Mesenchymal stem cell (in vitro differentiated cells and primary cell): ENCODE measurements around the gene PTPN2.

Source experiments
- DNase-seq: peaks from one replicate; pipeline ENCODE4 v3.0.0-alpha.2; 2013
- H2AFZ ChIP-seq: one replicate; pipeline ENCODE4 v1.6.1; 2013; ENCODE audit warnings: low read depth, mild to moderate bottlenecking, control low read depth, inconsistent platforms, low read length, moderate library complexity
- H2AK5ac ChIP-seq: 2 replicates; pipeline ENCODE4 v1.6.1; 2013; ENCODE audit warnings: low read length, moderate library complexity, mild to moderate bottlenecking, inconsistent platforms; ENCODE audit not compliant: severe bottlenecking
- H2BK120ac ChIP-seq: one replicate; pipeline ENCODE4 v1.6.1; 2013; ENCODE audit warnings: low read depth, mild to moderate bottlenecking, inconsistent platforms, low read length, moderate library complexity
- H2BK12ac ChIP-seq, 2 experiments: one replicate each; pipeline ENCODE4 v1.6.1; 2013; ENCODE audit warnings: inconsistent platforms in 2 of 2, low read length in 2 of 2, mild to moderate bottlenecking in 2 of 2, moderate library complexity in 2 of 2, control low read depth in 1 of 2
- H2BK15ac ChIP-seq: one replicate; pipeline ENCODE4 v1.6.1; 2013; ENCODE audit warnings: mild to moderate bottlenecking, low read depth, inconsistent platforms; ENCODE audit not compliant: poor library complexity, severe bottlenecking
- H2BK5ac ChIP-seq: 2 replicates; pipeline ENCODE4 v1.6.1; 2013; ENCODE audit warnings: low read depth, mild to moderate bottlenecking, low read length, control low read depth, inconsistent platforms; ENCODE audit not compliant: poor library complexity, severe bottlenecking
- H3K14ac ChIP-seq, 2 experiments: one replicate each; pipeline ENCODE4 v1.6.1; 2013; ENCODE audit warnings: inconsistent platforms in 2 of 2, low read length in 2 of 2, control low read depth in 1 of 2, mild to moderate bottlenecking in 1 of 2, moderate library complexity in 1 of 2
- H3K18ac ChIP-seq, 2 experiments: one replicate each; pipeline ENCODE4 v1.6.1; 2013; ENCODE audit warnings: inconsistent platforms in 2 of 2, low read length in 2 of 2, control low read depth in 1 of 2, low read depth in 1 of 2, mild to moderate bottlenecking in 1 of 2
- H3K23ac ChIP-seq, 2 experiments: one replicate each; pipeline ENCODE4 v1.6.1; 2013; ENCODE audit warnings: inconsistent platforms in 2 of 2, low read length in 2 of 2, mild to moderate bottlenecking in 2 of 2, moderate library complexity in 2 of 2, control low read depth in 1 of 2
- H3K27ac ChIP-seq: 2 replicates; pipeline ENCODE4 v1.5.1; 2013; ENCODE audit warnings: mild to moderate bottlenecking, moderate library complexity, low read length, control low read depth, inconsistent platforms; ENCODE audit not compliant: poor library complexity, severe bottlenecking
- H3K27me3 ChIP-seq, 2 experiments: 2 replicates each; pipeline versions ENCODE4 v1.6.1 to v1.7.0; 2013; ENCODE audit warnings: low read length in 2 of 2, mild to moderate bottlenecking in 2 of 2, moderate library complexity in 2 of 2, control low read depth in 1 of 2, inconsistent platforms in 1 of 2; ENCODE audit not compliant: control insufficient read depth in 1 of 2, insufficient read depth in 1 of 2
- H3K36me3 ChIP-seq, 2 experiments: 2 replicates each; pipeline versions ENCODE4 v1.6.1 to v1.7.0; 2013; ENCODE audit warnings: low read length in 2 of 2, control low read depth in 1 of 2, inconsistent platforms in 1 of 2, low read depth in 1 of 2, mild to moderate bottlenecking in 1 of 2; ENCODE audit not compliant: insufficient read depth in 2 of 2, control insufficient read depth in 1 of 2
- H3K4ac ChIP-seq, 2 experiments: one replicate each; pipeline ENCODE4 v1.6.1; 2013; ENCODE audit warnings: inconsistent platforms in 2 of 2, low read length in 2 of 2, mild to moderate bottlenecking in 2 of 2, moderate library complexity in 2 of 2, control low read depth in 1 of 2, low read depth in 1 of 2
- H3K4me1 ChIP-seq: 2 replicates; pipeline ENCODE4 v1.6.1; 2013; ENCODE audit warnings: low read depth, low read length, control low read depth; ENCODE audit not compliant: control insufficient read depth, insufficient read depth
- H3K4me2 ChIP-seq: 2 replicates; pipeline ENCODE4 v1.6.1; 2013; ENCODE audit warnings: low read length, mild to moderate bottlenecking, inconsistent platforms; ENCODE audit not compliant: poor library complexity, severe bottlenecking
- H3K4me3 ChIP-seq, 2 experiments: 2 replicates each; pipeline versions ENCODE4 v1.5.1 to v1.7.0; 2013; ENCODE audit warnings: low read length in 2 of 2, mild to moderate bottlenecking in 2 of 2, control low read depth in 1 of 2, low read depth in 1 of 2; ENCODE audit not compliant: insufficient read depth in 1 of 2
- H3K79me1 ChIP-seq: replicated peaks from 2 replicates; pipeline ENCODE4 v1.6.1; 2013; ENCODE audit warnings: mild to moderate bottlenecking, control low read depth, low read length, inconsistent platforms; ENCODE audit not compliant: poor library complexity, severe bottlenecking
- H3K9ac ChIP-seq: 2 replicates; pipeline ENCODE4 v1.7.0; 2013; ENCODE audit warnings: mild to moderate bottlenecking, low read length, moderate library complexity
- H3K9me3 ChIP-seq: 2 replicates; pipeline ENCODE4 v1.7.0; 2013; ENCODE audit warnings: mild to moderate bottlenecking, low read length; ENCODE audit not compliant: control insufficient read depth
- H4K8ac ChIP-seq: one replicate; pipeline ENCODE4 v1.6.1; 2013; ENCODE audit warnings: inconsistent platforms, mild to moderate bottlenecking, low read length, moderate library complexity
- H4K91ac ChIP-seq: one replicate; pipeline ENCODE4 v1.6.1; 2013; ENCODE audit warnings: mild to moderate bottlenecking, low read length, inconsistent platforms
- WGBS: methylation state at CpG from one replicate; pipeline ENCODE4 v1.1.7; 2013; ENCODE audit warnings: mixed read lengths; 5-methylcytosine and 5-hydroxymethylcytosine counted together

PTPN2 gene

GRCh38 chr18:12929477-12930083 is 45.5 kb upstream of the PTPN2 start:
- Histone ChIP-seq H3K4me2 (no peak overlapping the region), H4K8ac (no peak overlapping the region), H2AK5ac (no peak overlapping the region), H2AFZ (no peak overlapping the region), H3K4me1 (peaks cover 5% of the 10 kb centered on the region), H3K9me3 (no peaks in the 10 kb centered on the region), H3K9ac (no peak overlapping the region), H2BK5ac (no peak overlapping the region), H2BK15ac (no peak overlapping the region), H3K79me1 (no peaks in the 10 kb centered on the region), H4K91ac (no peak overlapping the region), H2BK120ac (no peak overlapping the region), H3K36me3 (no peaks in the 10 kb centered on the region), H2BK12ac (no peak overlapping the region), H3K18ac (no peak overlapping the region), H3K23ac (no peak overlapping the region), H3K4me3 (no peak overlapping the region), H3K27ac (no peak overlapping the region), H3K27me3 (peaks cover 0 to 7% of the 10 kb centered on the region in 2 experiments), H3K14ac (no peak overlapping the region), H3K4ac (no peak overlapping the region)
- DNase-seq: no peak
- WGBS: 77% methylated on average over 5 of the region's 5 CpGs

GRCh38 chr18:12928641-12929040 is 44.6 kb upstream of the PTPN2 start:
- Histone ChIP-seq H3K14ac (no peak overlapping the region), H3K36me3 (no peaks in the 10 kb centered on the region), H2BK15ac (no peak overlapping the region), H2BK12ac (no peak overlapping the region), H3K18ac (no peak overlapping the region), H2BK5ac (no peak overlapping the region), H4K8ac (no peak overlapping the region), H3K9ac (no peak overlapping the region), H3K27ac (no peak overlapping the region), H4K91ac (no peak overlapping the region), H3K4me3 (no peak overlapping the region), H3K79me1 (no peaks in the 10 kb centered on the region), H3K4me1 (peaks cover 5% of the 10 kb centered on the region), H3K23ac (no peak overlapping the region), H3K4ac (no peak overlapping the region), H3K9me3 (no peaks in the 10 kb centered on the region), H3K4me2 (no peak overlapping the region), H3K27me3 (peaks cover 0 to 11% of the 10 kb centered on the region in 2 experiments), H2AK5ac (no peak overlapping the region), H2AFZ (no peak overlapping the region), H2BK120ac (no peak overlapping the region)
- DNase-seq: no peak
- WGBS: 80% methylated on average over 3 of the region's 5 CpGs

- Histone ChIP-seq H2BK5ac (no peak overlapping the region), H3K14ac (no peak overlapping the region), H2BK12ac (no peak overlapping the region), H3K27me3 (peaks cover 0 to 11% of the 10 kb centered on the region in 2 experiments), H4K91ac (no peak overlapping the region), H3K23ac (no peak overlapping the region), H2BK15ac (no peak overlapping the region), H2AFZ (no peak overlapping the region), H3K9ac (no peak overlapping the region), H3K27ac (no peak overlapping the region), H2BK120ac (no peak overlapping the region), H3K4me2 (no peak overlapping the region), H3K18ac (no peak overlapping the region), H3K79me1 (no peaks in the 10 kb centered on the region), H3K4me1 (peaks cover 5% of the 10 kb centered on the region), H3K4ac (no peak overlapping the region), H3K4me3 (no peak overlapping the region), H2AK5ac (no peak overlapping the region), H3K9me3 (no peaks in the 10 kb centered on the region), H3K36me3 (no peaks in the 10 kb centered on the region), H4K8ac (no peak overlapping the region)
- 90% methylated on average over 2 of the region's 4 CpGs for WGBS
- DNase-seq: no peak
Observed at GRCh38 chr18:12928206-12928605, 44.2 kb upstream of the PTPN2 start.

- DNase-seq: no peak
- Histone ChIP-seq H2BK15ac (no peak overlapping the region), H4K8ac (no peak overlapping the region), H3K36me3 (no peaks in the 10 kb centered on the region), H3K27me3 (peaks cover 0 to 9% of the 10 kb centered on the region in 2 experiments), H3K18ac (no peak overlapping the region), H3K14ac (no peak overlapping the region), H3K4ac (no peak overlapping the region), H3K9me3 (no peaks in the 10 kb centered on the region), H2AK5ac (no peak overlapping the region), H2BK5ac (no peak overlapping the region), H2AFZ (no peak overlapping the region), H3K4me1 (peaks cover 5% of the 10 kb centered on the region), H3K23ac (no peak overlapping the region), H3K79me1 (no peaks in the 10 kb centered on the region), H4K91ac (no peak overlapping the region), H2BK12ac (no peak overlapping the region), H3K9ac (no peak overlapping the region), H3K27ac (no peak overlapping the region), H3K4me3 (no peak overlapping the region), H3K4me2 (no peak overlapping the region), H2BK120ac (no peak overlapping the region)
- WGBS: 93% methylated on average over 6 of the region's 6 CpGs
Observed at GRCh38 chr18:12924616-12925015, 40.6 kb upstream of the PTPN2 start.
